Activated naive CD4-positive, alpha-beta T cell treated with Interleukin-2 at 50 U/mL for 16 hours (primary cell): Measurements from ENCODE around the gene RHO.
A peak's percentile ranks its signal among the peaks of the same experiment; 100 is the strongest.

Source experiments
- DNase-seq: peaks from one replicate; pipeline ENCODE4 v3.0.0-alpha.2; 2020

Gene RHO

DNA sequence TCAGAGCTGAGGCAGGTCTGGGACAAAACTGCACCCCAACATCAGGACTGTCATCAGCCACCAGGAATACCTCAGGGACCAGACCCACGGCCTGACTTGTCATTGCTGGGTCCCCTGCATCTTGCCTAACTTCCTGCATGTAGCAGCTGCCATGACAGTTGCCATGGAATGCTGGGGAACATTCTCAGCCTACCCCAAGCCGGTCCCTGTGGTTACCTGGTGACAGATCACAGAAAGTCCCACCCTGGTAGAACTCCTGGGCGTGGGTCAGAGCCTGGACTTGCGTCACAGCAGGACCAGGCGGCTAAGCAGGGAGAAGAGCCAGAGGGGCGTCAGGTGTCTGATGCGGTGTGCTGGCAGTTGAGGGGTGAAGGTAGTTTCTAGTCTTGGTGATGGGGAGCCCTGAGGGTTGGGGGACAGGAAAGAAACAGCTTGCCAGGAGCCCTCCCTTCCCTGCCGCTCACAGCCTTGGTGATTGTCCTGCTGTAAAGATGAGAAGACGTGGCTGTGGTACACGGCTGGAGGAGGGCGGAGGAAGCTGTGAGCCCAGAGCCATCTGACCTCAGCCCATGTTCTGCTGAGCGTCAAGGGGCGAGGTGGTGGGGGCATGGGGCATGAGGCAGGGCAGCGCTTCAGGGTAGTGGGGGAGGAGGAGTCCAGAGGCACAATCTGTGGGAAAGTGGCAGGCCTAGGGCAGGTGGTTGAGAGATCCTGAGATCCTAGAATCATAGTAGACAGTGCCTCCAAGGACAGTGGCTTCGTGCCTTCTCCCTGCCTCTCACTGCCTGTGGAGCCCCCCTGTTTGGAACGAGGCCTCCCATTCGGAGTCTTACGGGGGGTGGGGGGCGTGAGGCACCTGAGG is 19.9 kb downstream of the RHO start:
- DNase-seq, result no peak

DNA sequence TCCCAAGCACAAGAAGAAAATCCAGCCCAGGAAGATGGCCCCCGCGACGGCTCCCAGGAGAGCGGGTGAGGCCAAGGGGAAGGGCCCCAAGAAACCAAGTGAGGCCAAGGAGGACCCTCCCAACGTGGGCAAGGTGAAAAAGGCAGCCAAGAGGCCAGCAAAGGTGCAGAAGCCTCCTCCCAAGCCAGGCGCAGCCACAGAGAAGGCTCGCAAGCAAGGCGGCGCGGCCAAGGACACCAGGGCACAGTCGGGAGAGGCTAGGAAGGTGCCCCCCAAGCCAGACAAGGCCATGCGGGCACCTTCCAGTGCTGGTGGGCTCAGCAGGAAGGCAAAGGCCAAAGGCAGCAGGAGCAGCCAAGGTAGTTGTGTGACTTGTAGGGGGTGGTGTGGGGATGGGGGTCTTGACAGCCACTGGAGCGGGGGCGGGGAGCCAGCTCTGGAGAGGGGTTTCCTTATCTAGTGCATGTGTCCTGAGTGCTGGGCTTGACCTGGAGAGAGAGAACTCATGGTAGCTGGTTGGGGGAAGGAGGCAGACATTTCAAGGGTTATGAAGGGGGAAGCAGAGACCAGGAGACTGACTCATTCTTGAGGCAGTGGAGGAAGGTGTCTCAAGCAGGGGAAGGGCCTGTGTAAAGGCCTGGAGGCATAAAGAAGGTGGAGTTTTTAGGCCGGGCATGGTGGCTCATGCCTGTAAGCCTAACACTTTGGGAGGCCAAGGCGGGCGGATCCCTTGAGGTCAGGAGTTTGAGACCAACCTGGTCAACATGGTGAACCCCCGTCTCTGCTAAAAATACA is 20.8 kb downstream of the RHO start:
- DNase-seq, result no peak

DNA sequence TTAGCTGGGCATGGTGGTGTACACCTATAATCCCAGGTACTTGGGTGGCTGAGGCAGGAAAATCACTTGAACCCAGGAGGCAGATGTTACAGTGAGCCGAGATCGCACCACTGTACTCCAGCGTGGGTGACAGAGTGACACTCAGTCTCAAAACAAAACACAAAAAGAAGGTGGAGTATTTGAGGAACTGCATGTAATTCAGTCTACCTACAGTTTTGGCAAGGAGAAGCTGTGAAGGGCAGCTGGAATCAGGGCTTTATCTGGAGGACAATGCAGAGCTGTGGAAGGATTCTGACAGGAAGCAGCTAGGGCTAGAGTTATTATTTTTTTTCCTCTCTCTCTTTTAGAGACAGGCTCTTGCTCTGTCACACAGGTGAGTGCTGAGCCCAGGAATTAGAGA is 21.4 kb downstream of the RHO start:
- DNase-seq, result no peak

DNA sequence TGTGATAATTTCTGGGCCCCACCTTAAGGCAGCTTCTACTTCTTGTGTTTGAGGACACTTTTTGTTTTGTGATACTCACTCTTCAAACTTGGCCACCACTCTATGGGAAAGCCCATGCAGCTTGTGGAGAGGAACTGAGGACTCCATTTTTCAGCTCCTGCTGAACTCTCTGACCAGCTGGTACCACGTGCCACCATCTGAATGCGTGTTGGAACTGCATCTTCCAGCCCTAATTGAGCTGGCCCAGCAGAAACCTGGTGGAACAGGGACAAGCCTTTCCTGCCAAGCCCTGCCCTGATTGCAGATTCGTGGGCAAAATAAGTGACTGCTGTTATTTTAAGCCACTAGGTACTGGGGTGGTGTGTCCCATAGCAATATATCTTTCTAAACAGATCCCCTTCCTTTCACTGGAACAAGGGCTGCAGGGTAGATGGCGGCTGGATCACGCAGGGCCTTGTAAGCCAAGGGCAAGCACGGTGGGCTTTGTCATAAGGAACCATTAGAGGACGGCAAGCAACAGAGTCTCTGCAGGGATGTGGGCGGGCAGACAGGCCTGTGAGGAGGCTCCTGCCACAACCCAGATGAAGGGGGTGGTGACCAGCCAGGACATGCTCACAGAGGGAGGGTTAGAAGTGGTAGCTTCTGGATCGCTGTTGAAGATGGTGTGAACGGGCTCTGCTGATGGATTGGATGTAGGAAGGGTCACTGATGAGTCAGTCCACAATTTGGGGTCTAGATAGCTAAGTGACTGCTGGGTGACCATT is 24.0 kb downstream of the RHO start:
- no peak for DNase-seq

DNA sequence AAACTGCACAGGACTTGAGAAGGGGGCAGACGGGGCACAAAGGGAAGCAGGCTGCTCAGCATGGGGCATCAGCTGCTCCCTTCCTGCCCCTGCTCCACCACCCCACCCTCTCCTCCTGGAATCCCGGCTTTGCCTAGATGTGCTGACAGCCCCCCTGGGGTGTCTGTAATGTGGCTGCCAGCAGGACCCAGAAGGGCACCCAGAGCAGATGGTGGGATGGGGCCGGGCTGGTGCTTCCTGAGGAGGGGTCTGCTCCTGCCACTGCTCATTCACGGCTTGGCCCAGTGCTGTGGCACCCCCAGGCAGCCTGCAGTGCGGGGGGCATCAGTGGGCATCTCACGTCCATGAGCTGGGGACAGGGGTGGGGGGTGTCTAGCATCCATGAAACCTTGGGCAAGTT is 24.7 kb downstream of the RHO start:
- DNase-seq, result no peak

DNA sequence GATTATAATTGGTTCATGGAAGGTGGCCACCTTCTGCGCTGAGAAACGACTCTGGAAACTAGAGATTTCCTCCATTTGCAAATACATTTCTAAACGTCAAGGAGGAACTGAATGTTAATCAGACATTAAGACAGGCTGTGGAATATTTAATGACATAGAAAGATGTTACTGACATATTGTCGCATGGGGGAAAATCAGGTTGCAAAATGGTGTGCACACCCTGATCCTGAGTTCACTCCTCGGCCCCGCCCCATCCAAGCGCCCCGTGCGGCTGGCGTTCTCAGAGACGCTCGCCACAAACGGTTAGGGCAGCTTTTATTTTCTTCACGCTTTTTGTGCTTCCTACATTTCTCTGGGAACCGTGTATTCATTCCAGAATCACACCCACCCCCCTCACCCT is 25.3 kb downstream of the RHO start:
- peak; percentile 8 for DNase-seq

DNA sequence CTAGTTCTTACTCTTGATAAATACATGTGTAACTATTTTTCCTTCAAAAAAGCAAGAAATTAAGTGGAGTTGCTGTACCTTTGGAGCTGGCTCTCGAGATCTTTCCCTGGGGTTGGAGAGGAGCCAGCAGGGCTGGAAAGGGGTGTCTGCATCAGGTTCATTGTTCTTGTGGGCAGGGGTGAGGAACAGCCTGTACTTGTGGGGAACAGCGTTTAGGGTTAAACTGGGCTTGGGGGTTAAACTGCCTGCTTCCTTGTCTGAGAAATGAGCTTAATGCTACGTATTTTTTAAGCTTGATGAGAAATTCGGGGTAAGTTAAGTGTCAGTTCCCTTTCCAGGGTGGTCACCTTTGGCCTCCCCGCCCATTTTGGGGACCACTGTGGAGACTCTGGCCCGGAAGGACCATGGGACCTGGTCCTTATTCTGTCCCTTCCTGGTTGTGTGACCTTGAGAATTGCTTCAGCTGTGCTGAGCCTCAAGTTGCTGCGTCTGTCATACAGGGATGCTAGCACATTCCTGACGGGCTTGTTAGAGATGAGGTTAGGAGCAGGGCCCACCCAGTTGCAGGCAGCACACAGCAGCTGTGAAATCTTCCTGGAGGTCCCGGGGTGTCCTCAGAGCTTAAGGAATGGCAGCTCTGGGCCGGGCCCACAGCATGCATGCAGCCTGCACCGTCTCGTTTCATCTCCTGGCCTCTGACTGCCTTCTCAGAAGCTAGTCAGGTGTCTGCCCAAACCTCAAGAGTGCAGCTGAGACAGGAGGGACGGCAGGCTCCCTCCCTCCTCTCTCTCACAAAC is 26.1 kb downstream of the RHO start:
- DNase-seq, result no peak

DNA sequence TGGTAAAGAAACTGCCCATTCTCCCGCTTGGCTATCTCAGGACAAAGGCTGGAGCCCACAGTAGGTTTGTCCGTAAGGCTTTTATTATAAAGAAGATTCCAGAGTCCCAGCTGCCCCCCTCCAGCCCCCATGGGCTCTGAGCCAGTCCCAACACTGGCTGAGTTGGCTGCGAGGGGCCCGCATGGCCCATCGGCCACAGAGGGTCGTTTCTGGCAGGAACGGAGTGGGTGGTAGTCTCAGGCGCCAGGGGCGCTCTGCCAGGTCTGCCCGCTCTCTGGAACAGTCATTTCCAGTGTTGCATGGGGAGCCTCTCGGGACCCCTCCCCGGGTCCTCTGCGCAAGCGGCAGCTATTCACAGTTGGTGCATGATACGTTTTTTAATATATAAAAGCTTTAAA is 26.7 kb downstream of the RHO start:
- no peak for DNase-seq

DNA sequence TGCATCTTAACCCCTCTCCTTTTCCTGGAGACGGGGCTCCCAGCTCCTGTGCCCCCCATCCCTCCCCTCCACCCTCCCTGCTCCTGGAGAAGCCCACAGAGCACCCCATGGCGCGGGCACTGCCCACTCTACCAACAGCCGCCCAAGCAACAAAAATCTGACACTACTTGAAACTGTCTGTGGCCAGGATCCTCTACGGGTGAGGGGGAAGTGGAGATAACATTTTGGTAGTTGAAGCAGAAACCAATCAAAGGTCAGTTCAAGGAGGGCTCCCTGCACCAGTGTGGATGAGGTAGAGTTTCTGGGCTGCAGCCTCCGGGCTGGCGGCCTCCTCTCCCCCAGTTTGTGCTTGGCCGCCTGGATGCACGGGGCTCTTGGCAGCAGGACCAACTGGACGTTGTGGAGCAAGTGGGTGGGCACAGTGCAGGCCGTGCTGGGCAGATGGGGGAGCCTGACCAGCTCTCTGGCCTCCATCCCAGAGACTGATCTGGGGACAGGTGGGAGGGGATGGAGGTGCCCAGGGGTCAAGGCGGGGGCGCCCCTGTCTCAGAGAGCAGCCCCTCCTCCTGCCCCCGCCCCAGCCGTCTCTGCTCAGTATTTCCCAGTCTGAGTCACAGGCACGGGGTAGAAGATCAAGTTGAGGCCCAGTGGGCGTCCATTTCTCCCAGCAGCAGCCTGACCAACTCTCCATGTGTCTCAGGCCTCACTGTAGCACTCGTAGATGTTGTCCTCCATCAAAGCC is 27.3 kb downstream of the RHO start:
- no peak for DNase-seq

DNA sequence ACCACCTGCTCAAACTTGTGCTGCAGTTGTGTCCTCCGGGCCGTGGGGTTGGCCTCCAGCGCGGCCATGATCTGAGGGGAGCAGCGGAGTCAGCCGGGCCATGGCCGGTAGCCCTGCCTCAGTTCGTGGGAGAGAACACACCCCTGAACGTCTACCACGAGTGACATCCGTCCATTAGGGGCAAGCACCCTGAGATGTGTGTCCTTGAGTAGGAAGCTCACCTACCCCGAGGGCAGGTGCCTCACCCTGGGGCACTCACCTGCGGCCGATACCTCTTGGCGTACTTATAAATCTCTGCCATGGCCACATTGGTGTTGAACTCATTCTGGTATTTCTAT is 27.9 kb downstream of the RHO start:
- DNase-seq, result no peak

DNA sequence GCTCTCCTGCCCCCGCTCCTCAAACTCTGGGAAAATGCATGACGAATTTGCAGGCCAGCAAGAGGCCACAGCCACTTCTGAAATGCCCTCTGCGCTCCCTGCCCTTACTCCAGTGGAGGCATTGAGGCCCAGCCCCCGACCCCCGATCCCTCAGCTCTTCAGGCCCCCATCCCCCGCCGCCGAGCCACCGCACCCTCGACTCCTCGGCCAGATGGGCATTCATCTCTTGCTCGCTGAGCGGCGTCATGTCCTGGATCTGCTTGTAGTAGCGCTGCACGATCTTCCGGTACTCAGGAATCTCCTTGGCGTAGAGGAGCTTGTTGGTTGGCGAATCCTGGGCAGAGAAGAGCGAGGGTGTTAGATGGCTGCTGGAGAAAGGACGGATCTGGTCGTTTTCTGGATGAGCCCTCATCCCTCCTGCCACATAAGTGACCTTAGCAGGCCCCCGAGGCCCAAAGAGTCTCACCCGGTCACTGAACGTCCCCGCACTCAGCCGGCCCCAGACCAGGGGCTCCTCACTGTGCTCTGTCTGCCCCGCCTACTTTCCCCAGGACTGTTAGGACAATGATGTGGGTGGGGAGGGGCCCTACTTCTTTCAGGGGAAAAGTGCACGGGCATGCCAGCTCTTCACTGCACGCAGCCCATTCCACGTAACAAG is 28.6 kb downstream of the RHO start:
- no peak for DNase-seq

DNA sequence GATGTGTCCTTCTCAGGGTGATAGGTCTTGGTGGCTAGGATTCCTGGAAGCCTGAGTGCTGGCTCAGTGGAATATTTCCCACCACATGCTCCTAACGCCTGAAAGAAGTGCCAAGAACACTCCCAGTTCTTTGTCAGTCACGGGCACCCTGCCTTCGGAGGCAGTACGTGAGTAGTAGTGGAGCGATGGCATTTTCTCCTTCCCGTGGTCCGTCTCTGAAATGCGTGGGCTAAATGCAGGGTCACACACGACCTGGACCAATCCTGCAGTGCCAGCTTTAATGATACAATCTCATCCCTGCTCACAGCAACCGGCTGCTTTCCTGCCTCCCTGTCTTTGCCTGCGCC is 29.1 kb downstream of the RHO start:
- DNase-seq, result no peak

DNA sequence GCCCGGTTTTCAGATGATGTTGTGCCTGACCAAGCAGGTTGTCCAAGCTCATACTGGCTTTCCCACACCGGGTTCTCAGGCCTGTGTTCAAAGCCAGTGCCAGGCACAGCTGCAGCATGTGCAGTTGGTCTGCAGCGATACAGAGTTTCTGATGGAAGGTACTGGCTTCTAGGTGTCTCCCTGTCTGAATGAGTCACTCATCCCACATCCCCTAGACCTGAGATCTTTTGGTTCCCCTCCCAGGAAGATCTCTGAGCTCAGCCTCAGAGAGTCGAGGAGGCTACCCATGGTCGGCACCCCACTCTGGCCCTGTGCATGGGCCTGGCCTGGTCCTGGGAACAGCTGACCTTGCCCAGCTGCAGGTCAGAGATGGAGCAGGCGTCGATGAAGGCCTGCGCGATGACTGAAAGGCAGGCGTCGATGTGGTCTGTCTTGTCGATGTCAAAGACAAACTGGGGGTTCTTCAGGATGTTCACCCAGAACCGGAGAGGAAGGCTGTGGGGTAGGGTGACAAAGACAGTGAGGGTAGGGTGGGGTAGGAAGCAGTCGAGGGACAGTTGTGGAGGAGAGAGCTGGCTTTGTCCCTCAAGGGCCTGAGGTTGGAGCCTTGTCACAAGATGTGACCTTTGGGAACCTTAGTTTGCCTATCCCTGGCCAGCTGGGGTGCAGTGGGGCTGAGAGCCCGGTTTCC is 29.8 kb downstream of the RHO start:
- DNase-seq, result no peak

DNA sequence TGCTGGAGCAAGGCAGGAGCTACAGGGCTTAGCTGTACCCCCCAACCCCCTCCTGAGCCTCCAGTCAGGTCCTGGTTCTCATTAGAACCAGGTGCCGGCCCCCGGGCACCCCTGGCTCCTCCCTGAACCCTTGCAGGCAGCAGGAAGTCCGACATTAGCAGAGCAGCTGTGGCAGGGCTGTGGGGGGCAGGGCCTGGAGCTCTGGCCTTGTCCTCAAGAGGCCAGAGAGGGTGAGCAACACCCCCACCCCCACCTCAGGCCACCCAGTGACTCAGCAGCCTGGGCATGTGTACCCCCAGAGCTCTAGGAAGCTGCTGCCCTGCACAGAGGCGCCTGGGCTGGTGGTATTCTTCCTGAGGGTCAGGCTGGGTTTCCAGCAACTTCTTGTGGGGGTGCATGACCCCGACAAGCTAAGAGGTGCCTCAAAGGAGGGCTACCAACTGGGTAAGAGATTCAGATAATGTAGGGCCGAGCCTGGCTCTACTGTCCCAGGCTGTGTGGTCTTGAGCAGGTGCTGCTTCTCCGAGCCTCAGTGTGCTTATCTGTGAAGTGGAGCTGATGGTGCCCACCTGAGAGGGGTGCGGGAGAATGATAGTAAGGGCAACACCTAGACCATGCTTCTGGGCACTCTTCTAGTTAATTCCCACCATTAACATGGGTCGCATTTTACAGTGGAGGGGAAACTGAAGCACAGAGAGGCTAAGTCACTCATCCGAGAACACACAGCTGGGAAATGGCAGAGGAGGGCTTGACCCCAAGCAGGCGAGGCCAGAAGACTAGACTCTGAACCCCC is 30.5 kb downstream of the RHO start:
- no peak for DNase-seq

DNA sequence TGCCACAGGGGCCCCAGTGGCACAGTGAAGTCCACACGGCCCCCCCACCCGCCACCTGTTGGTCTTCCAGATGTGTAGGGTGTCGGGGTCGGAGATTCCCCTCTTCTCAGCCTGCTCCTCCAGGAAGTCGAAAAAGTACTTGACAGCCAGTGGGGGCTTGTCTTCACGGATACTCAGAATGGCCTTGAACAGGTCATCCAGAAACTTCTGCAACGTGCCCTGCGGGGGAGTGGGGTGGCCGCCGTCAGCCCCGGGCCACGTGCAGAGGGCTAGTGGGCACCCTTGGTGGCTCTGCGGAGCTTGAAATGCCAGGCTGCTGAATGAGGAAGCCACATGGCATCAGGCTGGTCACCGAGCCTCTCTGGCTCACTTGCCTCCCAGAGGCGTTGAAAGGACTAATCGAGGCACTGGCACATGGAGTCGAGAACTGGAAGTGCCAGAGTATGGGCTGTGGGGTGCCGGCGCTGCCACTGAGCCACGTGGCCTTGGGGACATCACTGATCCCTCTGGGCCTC is 31.2 kb downstream of the RHO start:
- DNase-seq, result no peak

DNA sequence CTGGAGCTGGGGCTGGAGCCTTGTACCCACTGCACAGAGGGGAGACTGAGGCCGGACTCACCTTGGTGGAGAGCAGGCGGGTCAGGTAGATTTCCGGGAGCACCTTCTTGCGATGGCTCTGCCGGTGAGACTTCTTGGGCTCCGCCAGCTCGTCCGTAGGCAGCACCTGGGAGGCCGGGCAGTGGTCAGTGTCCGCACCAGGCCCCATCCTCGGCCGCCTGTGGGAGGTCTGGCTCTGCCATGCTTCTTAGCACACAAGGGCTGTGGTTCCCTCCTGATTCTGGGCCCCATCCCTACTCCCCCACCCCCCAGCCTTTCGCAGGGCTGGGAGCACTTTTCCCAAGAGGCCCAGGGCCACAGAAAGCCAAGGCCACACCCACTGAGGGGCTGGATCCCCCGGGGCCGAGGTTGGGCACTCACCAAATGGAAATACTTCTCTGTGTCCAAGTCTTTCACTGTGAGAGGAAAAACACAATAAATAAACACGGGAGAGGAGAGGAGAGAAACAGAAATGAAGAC is 31.9 kb downstream of the RHO start:
- no peak for DNase-seq

DNA sequence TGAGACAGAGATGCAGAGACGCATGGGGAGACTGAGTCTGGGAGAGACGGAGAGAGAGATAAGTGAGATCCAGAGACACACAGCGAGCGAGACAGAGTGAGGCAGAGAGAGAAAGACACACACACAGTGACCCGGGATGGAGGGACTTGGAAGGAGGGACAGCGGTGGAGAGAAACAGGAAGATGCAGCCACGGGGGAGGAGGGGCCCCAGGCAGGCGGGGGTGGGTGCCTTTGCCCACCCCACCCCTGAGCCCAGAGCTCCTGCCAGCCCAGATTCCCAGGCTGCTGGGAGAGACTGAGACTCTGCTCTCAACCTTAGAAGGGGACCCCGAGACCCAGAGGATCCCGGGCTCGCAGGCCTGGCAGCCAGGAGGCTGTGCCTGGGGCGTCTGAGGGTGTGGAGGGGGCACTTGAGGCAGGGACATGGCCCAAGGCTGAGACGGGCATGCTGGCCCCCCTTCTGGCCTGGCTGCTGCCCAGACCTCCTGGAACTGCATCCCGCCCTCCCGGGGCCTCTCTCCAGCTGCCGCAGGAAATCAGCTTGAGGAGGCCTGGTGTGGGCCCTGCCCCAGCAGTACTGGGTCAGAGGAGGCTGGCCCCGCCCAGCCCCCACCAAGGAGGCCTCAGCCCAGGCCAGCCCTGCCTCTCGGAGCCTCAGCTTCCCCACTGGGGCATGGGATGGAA is 32.6 kb downstream of the RHO start:
- no peak for DNase-seq

DNA sequence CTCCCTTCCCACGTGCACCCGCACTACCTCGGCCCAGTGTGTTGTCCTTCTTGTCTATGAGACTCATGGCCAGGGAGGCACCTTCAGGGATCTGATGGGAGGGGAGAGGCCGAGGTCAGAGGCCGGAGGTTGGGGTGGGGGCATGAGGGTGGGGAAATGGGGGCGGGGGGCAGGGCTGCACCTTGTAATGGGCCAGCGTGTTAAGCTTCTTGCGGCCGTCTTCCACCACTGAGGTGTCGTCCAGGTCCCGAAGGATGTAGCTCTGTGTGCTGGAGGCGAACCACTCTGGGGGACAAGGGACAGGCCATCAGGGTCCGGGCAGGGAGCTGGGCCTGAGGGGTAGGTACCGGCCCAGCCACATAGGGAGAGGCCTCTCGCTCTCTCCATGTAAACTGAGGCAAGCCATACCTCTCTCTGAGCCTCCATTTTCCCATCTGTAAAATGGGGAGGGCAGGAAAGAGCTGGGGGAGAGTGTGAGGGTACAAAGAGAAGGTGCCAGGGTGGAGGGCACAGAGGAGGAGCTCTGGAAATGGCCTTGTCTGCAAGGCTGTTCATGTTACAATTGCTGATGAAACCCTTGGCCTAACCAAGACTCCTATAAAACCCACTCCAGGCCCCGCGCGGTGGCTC is 33.3 kb downstream of the RHO start:
- no peak for DNase-seq

DNA sequence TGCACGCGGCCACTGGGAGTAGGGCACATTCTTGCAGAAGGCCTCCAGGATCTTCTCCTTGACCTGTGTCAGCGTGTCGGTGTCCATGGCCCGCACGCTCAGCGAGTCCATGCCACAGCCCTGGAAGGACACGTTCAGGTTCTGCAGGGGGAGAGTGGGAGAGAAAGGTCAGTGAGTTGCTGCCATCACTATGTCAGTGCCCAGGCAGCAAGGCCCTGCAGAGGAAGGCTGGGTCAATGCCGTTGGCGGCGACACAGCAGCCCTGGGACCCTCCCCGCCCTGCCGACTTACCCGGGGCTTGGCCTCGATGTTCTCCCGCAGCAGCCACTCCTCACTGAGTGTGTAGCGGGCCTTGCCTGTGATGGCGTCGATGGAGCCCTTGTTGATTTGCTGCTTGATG is 34.4 kb downstream of the RHO start:
- DNase-seq, result no peak
